GM20000 (cell line): ENCODE results near the gene LRRC7.

Source experiments
- DNase-seq: peaks from one replicate; pipeline ENCODE4 v3.0.0; 2012; ENCODE audit warnings: low spot score
- TF ChIP-seq, protein P1 (sequence below): IDR thresholded peaks from 2 replicates; pipeline ENCODE4 v1.5.1; 2012; ENCODE audit warnings: mild to moderate bottlenecking, control low read depth; ENCODE audit errors: extremely low read depth, missing control alignments

The LRRC7 gene

DNA sequence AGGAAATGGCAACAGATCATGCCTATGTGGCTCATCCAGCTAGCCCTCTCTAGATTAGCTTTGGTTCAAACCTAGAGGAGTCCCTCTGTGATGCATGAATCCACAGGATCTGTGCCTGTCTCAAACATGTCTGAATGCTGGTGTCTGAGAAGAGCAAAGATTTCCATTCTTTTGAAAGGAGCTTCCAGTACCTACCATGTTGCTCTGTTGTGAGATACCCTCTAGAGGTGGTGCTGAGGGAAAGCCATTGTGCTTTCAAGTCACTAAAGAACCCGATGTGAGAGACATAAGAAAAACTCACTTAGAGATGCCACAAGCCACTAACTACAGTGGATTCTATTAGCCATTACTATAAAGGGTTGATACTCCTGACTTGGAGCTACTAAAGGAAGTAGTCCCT, 534.1 kb downstream of the LRRC7 start:
- TF ChIP-seq, protein P1, sequence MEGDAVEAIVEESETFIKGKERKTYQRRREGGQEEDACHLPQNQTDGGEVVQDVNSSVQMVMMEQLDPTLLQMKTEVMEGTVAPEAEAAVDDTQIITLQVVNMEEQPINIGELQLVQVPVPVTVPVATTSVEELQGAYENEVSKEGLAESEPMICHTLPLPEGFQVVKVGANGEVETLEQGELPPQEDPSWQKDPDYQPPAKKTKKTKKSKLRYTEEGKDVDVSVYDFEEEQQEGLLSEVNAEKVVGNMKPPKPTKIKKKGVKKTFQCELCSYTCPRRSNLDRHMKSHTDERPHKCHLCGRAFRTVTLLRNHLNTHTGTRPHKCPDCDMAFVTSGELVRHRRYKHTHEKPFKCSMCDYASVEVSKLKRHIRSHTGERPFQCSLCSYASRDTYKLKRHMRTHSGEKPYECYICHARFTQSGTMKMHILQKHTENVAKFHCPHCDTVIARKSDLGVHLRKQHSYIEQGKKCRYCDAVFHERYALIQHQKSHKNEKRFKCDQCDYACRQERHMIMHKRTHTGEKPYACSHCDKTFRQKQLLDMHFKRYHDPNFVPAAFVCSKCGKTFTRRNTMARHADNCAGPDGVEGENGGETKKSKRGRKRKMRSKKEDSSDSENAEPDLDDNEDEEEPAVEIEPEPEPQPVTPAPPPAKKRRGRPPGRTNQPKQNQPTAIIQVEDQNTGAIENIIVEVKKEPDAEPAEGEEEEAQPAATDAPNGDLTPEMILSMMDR: no peak
- no peak for DNase-seq

DNA sequence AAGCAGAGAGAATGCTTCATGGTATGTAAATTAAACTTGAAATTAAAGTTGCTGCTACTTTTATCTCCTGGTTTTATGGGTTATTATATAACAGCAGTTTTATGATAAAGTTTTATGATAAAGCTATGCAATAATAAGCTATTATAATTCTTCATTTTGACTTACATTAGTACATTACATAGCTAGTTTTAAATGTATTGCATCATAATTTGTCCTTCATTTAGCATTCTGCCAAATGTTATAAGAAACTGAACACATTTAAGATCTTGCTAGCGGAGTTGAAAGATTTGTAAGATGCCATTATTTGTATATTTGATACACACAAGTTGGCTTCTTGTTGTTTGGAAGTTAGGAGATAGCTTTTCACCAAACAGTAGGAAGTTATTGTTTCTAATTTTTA, 536.0 kb downstream of the LRRC7 start:
- TF ChIP-seq, protein P1: no peak
- no peak for DNase-seq

DNA sequence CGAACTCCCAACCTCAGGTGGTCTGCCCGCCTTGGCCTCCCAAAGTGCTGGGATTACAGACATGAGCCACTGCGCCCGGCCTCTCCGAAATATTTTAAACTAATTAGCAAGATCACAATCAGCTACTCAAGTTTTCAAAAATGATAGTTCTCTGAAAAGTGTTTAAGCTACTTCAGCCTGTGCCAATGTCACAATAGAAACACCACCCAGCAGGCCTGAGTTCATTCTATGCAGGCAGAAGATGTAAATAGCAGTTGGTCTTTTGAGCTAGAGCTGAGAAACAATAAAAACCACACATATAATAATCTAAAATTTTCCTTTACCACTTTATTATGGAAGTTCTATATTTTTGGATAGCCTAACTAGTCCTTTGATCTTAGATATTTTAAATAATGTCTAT, 541.5 kb downstream of the LRRC7 start:
- TF ChIP-seq, protein P1: no peak
- DNase-seq: no peak

DNA sequence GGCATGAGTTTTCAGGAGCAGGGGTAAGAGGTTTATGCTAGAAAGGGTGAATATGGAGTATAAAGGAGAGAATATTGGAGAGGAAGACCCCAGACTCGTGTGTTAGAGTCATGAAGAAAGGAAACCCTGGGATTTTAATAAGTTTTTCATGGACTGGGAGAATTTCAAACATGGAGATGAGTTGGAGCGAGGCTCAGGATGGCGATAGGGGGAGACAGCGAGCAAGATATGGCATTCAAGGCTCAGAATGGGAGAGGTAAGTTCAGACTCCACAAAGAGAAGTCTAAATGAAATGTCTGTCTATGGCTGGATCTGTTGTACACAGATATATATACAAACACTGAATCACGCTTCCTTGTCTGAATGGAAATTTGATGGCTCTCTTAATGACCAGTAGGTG, 545.1 kb downstream of the LRRC7 start:
- no peak for DNase-seq
- TF ChIP-seq, protein P1: peak; percentile 7

DNA sequence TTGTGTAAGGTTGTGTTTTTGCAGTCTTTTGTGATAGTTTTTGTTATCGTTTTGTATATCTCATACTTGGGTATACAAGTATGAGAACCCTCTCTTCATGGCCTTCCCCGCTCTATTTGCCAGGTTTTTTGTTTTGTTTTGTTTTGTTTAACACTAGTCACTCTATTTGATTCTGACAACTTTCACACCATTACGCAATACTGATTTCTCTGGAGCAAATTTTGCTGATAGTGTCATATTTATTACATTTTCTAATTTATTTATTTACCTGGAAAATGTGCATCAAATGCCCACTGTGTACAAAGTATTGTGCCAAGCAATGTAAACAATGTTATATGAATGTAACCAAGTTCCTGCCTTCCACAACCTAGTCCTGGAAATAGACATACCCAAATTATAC, 547.6 kb downstream of the LRRC7 start:
- TF ChIP-seq, protein P1: no peak
- no peak for DNase-seq

DNA sequence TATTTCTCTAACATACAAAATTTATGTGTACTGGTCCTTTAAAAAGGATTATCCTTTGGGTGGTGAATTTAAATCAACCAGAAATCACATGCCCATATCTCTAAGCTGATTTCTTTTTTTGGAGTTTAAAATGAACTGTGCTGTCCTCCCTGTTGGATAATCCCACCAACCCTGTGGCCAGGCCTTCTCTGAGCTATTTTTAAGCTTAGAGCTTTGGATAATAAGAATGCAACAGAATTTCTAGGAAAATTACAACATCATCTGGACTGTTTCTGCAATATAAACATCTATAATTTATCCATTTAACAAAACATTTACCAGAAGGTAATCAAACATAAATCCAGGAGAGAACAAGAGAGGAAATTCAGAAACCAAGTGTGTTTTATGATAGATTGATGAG, 549.3 kb downstream of the LRRC7 start:
- TF ChIP-seq, protein P1: no peak
- DNase-seq: no peak

DNA sequence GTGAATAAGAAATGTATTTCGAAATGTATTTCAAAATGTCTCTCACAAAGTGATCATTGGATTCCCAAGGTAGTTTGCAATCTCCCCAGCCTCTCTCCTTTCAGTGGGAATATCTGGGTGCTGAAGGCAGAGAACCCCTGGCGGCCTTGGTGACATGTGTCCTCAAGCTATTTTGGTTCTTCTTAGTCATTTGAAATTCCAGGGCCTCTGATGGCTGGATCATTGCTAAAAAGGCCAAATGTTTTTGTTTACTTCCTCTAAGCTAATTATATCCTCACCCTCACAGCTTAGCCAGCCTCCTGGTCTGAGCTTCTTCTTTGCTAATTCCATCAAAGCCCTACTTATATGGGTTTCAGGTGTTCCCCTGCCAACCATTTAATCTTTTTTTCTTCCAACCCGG, 566.4 kb downstream of the LRRC7 start:
- no peak for DNase-seq
- TF ChIP-seq, protein P1: no peak
